SK-N-SH treated with all-trans-retinoic acid at 6 μM for 48 hours (cell line): ENCODE data around the gene GRHL3.

ENCODE experiments used
- ATAC-seq: fragments of 200-7000 bp; cut with Tn5 transposase; 3 replicates; pipeline ENCODE4 v1.9.1; 2020; ENCODE audit warnings: mild to moderate bottlenecking, moderate library complexity
- ARNTL ChIP-seq: fragments of 450-650 bp; formaldehyde crosslinking; IDR thresholded peaks from 2 replicates; pipeline ENCODE4 v1.5.0; 2020; ENCODE audit warnings: low read depth, mild to moderate bottlenecking, moderate library complexity, borderline replicate concordance
- BACH2 ChIP-seq: fragments of 250-450 bp; sonication (Bioruptor Pico); IDR thresholded peaks from 2 replicates; pipeline ENCODE4 v1.9.0; 2021; ENCODE audit warnings: mild to moderate bottlenecking, borderline replicate concordance
- CSDC2 ChIP-seq: fragments of 250-450 bp; sonication (Bioruptor Pico); IDR thresholded peaks from 2 replicates; pipeline ENCODE4 v1.5.0; 2020; ENCODE audit warnings: mild to moderate bottlenecking, moderate library complexity
- ISL1 ChIP-seq: fragments of 250-450 bp; sonication (Bioruptor Pico); IDR thresholded peaks from 2 replicates; pipeline ENCODE4 v2.1.2; 2022; ENCODE audit warnings: mild to moderate bottlenecking, moderate library complexity
- OSR1 ChIP-seq: fragments of 250-450 bp; sonication (Bioruptor Pico); IDR thresholded peaks from 2 replicates; pipeline ENCODE4 v1.8.0; 2022; ENCODE audit warnings: moderate library complexity, mild to moderate bottlenecking, inconsistent platforms
- PPARA ChIP-seq: fragments of 250-450 bp; sonication (Bioruptor Pico); IDR thresholded peaks from 2 replicates; pipeline ENCODE4 v1.5.0; 2020; ENCODE audit warnings: mild to moderate bottlenecking, borderline replicate concordance
- SNAI2 ChIP-seq: fragments of 250-450 bp; sonication (Bioruptor Pico); IDR thresholded peaks from 2 replicates; pipeline ENCODE4 v1.5.0; 2020; ENCODE audit warnings: mild to moderate bottlenecking, moderate library complexity
- TCF4 ChIP-seq: fragments of 250-450 bp; sonication (Bioruptor Pico); IDR thresholded peaks from 2 replicates; pipeline ENCODE4 v1.8.0; 2021; ENCODE audit warnings: mild to moderate bottlenecking, moderate library complexity, borderline replicate concordance
- ZFP3 ChIP-seq: fragments of 250-450 bp; sonication (Bioruptor Pico); IDR thresholded peaks from 2 replicates; pipeline ENCODE4 v1.5.0; 2020; ENCODE audit warnings: mild to moderate bottlenecking, moderate library complexity
- ZNF565 ChIP-seq: fragments of 450-650 bp; formaldehyde crosslinking; conservative IDR thresholded peaks from 2 replicates; pipeline ENCODE4 v1.5.0; 2020; ENCODE audit warnings: low read depth, mild to moderate bottlenecking, moderate library complexity
- ZNF70 ChIP-seq: fragments of 450-650 bp; formaldehyde crosslinking; IDR thresholded peaks from 2 replicates; pipeline ENCODE4 v1.5.0; 2020; ENCODE audit warnings: mild to moderate bottlenecking, moderate library complexity
- ZNF8 ChIP-seq: fragments of 450-650 bp; formaldehyde crosslinking; IDR thresholded peaks from 2 replicates; pipeline ENCODE4 v1.5.0; 2020; ENCODE audit warnings: mild to moderate bottlenecking, moderate library complexity
- TF ChIP-seq, protein P1 (sequence below): fragments of 250-450 bp; sonication (Bioruptor Pico); IDR thresholded peaks from 2 replicates; pipeline ENCODE4 v1.5.0; 2020; ENCODE audit warnings: mild to moderate bottlenecking, moderate library complexity
- TF ChIP-seq, protein P2 (sequence below): fragments of 250-450 bp; sonication (Bioruptor Pico); IDR thresholded peaks from 2 replicates; pipeline ENCODE4 v1.5.1; 2020; ENCODE audit warnings: low read depth, mild to moderate bottlenecking, moderate library complexity
- TF ChIP-seq, protein P3 (sequence below): fragments of 250-450 bp; sonication (Bioruptor Pico); IDR thresholded peaks from 2 replicates; pipeline ENCODE4 v1.5.1; 2021; ENCODE audit warnings: mild to moderate bottlenecking, moderate library complexity
- TF ChIP-seq, protein P4 (sequence below): fragments of 250-450 bp; sonication (Bioruptor Pico); IDR thresholded peaks from 2 replicates; pipeline ENCODE4 v1.8.0; 2020; ENCODE audit warnings: mild to moderate bottlenecking, moderate library complexity, borderline replicate concordance

Gene GRHL3

DNA sequence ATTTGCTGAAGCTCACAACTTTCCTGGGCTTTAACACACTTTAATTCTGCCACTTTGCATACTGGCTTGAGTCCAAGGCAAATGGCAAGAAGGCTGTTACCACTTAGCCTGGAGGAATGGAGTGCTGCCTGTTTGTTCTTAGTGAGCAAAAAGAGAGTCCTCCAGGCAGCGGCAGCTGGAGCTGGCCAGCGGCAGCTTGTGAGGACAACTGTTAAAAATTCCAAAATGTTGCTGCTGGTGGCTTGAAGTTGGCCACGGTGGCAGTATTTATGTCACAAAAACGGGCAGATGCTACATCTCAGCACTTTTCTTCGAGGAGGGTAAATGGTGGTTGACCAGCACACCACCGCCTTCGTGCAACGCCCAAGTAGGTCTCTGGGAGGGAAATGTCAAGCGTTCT, 67.1 kb downstream of the GRHL3 start (continued):
- TF ChIP-seq, protein P1, sequence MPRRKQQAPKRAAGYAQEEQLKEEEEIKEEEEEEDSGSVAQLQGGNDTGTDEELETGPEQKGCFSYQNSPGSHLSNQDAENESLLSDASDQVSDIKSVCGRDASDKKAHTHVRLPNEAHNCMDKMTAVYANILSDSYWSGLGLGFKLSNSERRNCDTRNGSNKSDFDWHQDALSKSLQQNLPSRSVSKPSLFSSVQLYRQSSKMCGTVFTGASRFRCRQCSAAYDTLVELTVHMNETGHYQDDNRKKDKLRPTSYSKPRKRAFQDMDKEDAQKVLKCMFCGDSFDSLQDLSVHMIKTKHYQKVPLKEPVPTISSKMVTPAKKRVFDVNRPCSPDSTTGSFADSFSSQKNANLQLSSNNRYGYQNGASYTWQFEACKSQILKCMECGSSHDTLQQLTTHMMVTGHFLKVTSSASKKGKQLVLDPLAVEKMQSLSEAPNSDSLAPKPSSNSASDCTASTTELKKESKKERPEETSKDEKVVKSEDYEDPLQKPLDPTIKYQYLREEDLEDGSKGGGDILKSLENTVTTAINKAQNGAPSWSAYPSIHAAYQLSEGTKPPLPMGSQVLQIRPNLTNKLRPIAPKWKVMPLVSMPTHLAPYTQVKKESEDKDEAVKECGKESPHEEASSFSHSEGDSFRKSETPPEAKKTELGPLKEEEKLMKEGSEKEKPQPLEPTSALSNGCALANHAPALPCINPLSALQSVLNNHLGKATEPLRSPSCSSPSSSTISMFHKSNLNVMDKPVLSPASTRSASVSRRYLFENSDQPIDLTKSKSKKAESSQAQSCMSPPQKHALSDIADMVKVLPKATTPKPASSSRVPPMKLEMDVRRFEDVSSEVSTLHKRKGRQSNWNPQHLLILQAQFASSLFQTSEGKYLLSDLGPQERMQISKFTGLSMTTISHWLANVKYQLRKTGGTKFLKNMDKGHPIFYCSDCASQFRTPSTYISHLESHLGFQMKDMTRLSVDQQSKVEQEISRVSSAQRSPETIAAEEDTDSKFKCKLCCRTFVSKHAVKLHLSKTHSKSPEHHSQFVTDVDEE (CRISPR knock-in tag): no peak
- no peak for TF ChIP-seq ARNTL (CRISPR knock-in tag)

DNA sequence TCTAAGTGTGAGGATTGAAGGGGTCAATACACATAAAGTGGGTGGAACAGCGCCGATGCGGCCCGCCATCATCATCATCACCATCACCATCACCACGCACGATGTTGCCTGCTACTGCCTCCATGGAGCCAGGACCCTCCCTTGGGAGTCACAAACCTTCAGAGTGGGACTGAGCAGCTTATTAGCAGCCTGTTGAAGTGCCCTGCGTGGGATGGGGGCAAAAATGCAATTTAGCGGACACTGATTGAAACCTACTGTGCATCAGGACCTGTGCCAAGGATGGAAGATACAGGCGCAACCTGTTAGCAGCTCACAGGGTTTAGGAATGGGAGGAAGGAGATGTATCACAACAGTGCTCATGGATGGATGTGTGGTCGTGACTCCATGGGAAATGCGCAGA, 67.8 kb downstream of the GRHL3 start:
- no peak for ATAC-seq

DNA sequence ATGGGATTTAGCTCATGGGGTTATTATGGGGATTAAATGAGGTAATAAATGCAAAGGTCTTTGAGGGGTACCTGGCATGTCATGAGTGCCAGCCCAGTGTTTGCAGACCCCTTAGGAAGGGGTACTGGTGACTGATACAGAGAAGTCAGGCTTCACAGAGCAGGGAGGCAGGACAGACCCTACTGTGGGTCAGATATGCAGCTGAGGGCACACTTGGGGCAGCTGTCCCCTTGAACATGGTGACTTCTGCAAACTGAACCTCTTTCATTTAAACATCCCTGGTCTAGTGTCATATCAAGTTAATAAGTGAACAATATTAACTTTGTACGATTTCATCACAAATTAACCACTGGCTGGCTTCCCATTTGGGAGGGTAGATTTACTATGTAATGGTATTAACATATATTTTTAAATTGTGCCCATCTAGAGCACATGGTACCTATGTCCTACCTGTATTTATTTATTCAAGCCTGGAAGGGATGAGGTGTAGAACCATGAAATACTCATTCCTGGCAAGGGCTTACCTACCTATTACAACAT, 68.5 kb downstream of the GRHL3 start:
- TF ChIP-seq, protein P2, sequence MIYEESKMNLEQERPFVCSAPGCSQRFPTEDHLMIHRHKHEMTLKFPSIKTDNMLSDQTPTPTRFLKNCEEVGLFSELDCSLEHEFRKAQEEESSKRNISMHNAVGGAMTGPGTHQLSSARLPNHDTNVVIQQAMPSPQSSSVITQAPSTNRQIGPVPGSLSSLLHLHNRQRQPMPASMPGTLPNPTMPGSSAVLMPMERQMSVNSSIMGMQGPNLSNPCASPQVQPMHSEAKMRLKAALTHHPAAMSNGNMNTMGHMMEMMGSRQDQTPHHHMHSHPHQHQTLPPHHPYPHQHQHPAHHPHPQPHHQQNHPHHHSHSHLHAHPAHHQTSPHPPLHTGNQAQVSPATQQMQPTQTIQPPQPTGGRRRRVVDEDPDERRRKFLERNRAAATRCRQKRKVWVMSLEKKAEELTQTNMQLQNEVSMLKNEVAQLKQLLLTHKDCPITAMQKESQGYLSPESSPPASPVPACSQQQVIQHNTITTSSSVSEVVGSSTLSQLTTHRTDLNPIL (CRISPR knock-in tag): no peak
- TF ChIP-seq, all 23 proteins: peak for 0
- ATAC-seq: no peak

More for the DNA sequence above, 67.8 kb downstream of the GRHL3 start:
- no peak for TF ChIP-seq TCF4
- TF ChIP-seq PPARA (CRISPR knock-in tag): no peak
- no peak for TF ChIP-seq ZNF565 (CRISPR knock-in tag)
- no peak for TF ChIP-seq OSR1 (CRISPR knock-in tag)
- TF ChIP-seq, protein P2 (CRISPR knock-in tag): no peak
- TF ChIP-seq SNAI2 (CRISPR knock-in tag): no peak

DNA sequence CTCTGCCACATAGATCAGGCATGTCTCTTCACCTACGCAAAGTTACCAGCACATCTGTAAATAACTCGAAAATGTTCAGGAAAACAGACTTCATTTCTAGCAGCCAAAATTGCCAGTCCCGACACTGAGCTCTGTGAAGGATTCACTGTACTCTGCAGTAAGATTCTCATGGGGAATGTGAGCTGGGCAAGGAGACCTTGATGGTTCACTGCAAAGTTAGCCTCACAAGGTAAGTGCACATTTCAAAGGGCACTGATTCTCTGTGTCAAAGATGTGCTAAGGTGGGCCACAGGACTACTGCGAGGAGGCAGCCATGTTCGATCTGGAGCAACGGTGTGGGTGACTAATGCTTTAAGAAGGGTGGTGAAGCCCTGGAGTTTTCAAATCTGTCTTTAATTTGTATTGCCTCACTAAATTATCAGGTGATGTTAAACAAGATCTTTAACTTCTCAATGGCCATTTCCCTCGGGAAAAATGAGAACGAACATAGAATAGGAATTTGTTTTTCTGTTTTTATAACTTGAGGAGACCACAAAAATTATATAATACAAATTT, 69.3 kb downstream of the GRHL3 start:
- TF ChIP-seq, protein P3, sequence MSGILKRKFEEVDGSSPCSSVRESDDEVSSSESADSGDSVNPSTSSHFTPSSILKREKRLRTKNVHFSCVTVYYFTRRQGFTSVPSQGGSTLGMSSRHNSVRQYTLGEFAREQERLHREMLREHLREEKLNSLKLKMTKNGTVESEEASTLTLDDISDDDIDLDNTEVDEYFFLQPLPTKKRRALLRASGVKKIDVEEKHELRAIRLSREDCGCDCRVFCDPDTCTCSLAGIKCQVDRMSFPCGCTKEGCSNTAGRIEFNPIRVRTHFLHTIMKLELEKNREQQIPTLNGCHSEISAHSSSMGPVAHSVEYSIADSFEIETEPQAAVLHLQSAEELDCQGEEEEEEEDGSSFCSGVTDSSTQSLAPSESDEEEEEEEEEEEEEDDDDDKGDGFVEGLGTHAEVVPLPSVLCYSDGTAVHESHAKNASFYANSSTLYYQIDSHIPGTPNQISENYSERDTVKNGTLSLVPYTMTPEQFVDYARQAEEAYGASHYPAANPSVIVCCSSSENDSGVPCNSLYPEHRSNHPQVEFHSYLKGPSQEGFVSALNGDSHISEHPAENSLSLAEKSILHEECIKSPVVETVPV (CRISPR knock-in tag): no peak
- TF ChIP-seq SNAI2 (CRISPR knock-in tag): no peak
- TF ChIP-seq, protein P1 (CRISPR knock-in tag): no peak
- TF ChIP-seq, all 23 proteins: peak for 0
- ATAC-seq: no peak

DNA sequence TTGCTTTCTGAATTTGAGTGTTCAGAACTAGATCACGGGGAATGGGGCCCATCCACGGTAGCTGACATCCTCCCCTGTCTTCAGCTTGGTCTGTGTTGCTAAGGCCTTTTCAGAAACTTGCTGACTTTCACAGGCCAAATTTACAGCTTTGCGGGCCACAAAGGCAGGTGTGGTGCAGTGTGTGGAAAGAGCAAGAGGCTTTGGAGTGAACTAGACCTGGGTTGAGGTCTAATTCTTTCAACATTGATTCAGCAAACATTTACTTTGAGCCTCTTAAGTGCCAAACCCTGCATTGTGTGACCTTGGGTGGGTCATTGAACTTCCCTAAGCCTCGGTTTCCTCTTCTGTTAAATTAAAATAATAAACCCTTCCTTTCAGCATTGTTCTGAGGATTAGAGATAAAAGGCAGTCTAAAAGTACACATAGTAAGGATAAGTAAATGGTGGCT, 70.1 kb downstream of the GRHL3 start:
- ATAC-seq: no peak
- TF ChIP-seq ZNF8 (CRISPR knock-in tag) (no peak), ISL1 (CRISPR knock-in tag) (no peak), SNAI2 (CRISPR knock-in tag) (no peak), ARNTL (CRISPR knock-in tag) (no peak), ZNF70 (CRISPR knock-in tag) (no peak), BACH2 (CRISPR knock-in tag) (no peak), ZFP3 (no peak), CSDC2 (no peak)
- TF ChIP-seq, protein P1 (CRISPR knock-in tag): no peak
- TF ChIP-seq, protein P2 (CRISPR knock-in tag): no peak
- TF ChIP-seq, protein P4, sequence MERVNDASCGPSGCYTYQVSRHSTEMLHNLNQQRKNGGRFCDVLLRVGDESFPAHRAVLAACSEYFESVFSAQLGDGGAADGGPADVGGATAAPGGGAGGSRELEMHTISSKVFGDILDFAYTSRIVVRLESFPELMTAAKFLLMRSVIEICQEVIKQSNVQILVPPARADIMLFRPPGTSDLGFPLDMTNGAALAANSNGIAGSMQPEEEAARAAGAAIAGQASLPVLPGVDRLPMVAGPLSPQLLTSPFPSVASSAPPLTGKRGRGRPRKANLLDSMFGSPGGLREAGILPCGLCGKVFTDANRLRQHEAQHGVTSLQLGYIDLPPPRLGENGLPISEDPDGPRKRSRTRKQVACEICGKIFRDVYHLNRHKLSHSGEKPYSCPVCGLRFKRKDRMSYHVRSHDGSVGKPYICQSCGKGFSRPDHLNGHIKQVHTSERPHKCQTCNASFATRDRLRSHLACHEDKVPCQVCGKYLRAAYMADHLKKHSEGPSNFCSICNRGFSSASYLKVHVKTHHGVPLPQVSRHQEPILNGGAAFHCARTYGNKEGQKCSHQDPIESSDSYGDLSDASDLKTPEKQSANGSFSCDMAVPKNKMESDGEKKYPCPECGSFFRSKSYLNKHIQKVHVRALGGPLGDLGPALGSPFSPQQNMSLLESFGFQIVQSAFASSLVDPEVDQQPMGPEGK: no peak
